ENCODE data around the gene FERD3L. TPM values are rescaled to one million over a fixed set of nuclear protein-coding genes. Genes with fewer than 3 reads are reported as not detected.

The FERD3L gene
- total RNA-seq, 1 experiment from 2014 or later, result not detected

DNA sequence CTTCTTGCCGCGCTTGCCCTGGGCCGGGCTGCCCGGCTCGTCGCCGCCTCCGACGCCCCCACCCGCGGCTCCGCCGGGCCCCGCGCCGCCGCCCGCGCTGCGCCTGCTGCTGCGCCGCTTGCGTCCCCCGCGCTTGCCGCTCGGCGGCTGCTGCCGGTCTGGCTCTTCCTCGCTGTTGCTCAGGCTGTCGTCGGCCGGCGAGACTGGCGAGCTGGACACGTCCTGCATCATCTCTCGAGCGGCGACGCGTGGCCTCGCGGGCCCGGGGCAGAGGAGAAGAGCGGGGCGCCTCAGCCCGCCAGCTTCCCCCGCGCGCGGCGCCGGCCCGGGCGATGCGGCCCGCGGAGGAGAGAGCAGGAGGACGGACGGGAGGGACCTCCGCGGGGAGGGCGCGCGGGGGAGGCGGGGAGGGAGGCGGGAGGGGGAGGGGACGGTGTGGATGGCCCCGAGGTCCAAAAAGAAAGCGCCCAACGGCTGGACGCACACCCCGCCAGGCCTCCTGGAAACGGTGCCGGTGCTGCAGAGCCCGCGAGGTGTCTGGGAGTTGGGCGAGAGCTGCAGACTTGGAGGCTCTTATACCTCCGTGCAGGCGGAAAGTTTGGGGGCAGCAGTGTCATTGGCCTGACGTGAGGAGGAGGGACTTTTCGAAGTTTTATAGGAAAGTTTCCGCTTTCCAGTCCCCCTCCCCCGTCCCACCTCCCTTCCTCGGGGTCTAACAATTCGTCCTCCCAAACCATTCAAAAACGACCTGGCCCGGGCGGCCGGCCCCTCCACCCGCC is 27.9 kb downstream of the FERD3L start, which contains the start of gene TWIST1:
TSS of gene TWIST1 (minus strand) at position 546 of the 779 bp plus-strand sequence. CDS start at position 231, 315 bp downstream.
- no peak for DNase-seq (ENCODE audit: low spot score)

DNA sequence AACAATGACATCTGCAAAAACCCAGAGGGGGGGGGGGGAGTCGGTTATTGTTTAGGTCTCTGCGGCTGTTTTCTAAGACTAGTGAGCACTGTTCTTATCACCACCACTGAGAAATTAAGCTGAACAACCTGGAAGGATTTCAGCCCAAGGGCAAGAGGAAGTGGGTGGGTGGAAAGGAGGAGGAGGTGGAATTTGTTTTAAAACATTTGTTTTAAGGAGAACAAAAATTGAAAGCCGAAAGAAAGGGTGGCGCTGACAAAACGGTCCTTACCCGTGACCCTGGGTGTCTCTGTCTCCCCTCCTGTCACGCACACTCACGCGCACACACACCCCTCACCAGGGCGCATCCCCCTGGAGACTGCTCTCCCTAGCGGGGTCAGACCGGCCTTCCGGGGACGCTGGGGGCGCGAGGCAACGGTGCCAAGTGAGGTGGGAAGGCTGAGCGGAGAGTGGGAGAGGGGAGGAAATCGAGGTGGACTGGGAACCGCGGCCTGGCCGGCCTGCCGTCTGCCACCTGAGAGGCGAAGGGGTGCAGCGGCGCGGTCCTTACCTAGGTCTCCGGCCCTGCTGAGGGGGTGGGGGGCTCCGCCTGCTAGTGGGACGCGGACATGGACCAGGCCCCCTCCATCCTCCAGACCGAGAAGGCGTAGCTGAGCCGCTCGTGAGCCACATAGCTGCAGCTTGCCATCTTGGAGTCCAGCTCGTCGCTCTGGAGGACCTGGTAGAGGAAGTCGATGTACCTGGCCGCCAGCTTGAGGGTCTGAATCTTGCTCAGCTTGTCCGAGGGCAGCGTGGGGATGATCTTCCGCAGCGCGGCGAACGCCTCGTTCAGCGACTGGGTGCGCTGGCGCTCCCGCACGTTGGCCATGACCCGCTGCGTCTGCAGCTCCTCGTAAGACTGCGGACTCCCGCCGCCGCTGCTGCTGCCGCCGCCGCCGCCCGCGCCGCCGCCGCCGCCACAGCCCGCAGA is 28.8 kb downstream of the FERD3L start:
- no peak for DNase-seq (ENCODE audit: low spot score)

DNA sequence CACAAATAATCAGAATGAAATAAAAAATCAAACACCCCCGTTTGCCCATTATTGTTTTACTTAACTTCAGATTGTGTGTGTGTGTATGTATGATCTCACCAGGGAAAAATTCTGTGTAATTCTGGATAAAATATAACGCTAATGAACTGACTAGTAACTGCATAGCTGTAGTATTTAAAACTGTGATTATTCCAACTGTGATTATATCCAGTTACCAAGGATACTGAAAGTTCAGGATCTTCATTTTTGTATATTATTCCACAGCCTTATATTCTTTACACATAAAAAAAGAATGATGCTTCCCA is 30.7 kb downstream of the FERD3L start:
- no peak for DNase-seq (ENCODE audit: low spot score)

DNA sequence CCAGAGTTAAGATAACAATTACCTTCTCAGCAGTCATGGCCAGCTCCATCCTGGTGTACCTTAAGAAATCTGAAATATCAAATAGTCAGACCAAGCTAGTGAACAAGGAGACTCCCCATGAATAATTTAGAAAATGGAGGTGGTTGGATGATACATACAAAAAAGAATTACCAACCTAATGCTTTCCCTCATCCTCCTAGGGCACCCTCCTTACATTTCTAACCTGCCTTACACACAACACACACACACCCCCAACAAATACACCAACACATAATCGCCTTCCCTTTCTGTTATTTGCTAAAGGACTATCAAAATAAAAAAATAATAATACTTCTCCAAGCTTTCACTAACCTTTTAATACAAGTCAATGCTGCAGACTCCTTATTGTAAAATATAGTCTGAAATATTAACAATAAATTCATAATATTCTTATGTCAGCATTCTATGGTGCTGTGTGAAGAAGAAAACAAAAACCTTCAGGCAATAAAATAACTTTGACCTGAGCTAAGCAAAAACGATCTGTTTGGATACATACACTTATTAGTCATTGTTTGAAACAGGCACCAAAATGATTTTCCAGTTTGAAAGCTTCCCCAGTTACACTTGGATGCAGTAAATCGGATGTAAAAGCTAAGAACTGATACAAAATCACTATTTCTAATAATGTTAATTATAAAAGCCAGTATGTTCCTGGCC is 31.2 kb downstream of the FERD3L start:
- no peak for DNase-seq (ENCODE audit: low spot score)

DNA sequence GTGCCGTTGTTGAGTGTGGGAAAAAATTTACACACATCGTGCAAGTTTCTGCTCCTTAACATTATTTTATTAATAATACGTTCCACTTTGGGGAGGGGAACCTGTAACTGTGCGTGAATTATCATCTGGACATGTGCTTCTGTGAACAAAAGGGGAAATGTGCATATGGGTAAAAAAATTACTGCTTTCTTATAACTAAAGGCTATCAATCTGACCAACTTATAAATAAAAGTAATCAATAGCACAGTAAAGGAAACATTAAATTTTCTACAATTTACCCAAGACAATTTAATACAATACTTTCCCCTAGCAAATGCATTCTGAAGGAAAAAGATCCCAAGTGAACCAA is 32.2 kb downstream of the FERD3L start:
- DNase-seq (ENCODE audit: low spot score), result no peak

DNA sequence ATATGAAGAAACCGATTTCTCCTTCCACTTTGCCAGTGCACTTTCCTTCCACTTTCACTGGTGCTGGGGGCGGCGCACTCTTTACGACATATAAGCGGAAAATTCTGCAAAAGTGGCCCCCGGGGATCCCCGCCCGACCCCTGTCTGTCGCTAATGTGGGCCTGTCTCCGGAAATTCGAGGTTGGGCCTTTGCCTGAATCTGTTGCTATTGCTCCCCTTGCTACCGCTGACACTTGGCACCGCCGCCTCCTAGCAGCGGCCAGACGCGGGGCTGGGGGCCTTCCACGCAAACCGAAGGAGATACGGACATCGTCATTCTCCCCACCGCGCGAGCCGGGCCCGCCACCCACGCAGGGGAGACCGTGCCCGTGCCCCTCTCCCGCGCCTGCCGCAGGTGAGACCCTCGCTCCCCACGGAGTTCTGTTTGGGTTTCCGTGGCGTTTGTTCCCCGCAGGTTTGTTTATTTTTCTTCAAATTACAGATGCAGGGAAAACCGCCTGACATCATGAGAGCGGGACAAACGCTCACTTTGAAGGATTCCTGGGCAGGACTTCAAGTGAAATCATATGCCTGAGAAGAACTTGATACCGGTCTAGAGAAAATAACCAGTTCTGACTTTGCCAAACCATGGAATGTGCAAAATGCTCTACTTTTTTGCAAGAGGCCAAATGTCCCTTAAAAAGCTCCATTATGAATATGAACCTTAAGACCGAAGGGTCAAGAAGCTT is 32.8 kb downstream of the FERD3L start:
- no peak for DNase-seq (ENCODE audit: low spot score)

DNA sequence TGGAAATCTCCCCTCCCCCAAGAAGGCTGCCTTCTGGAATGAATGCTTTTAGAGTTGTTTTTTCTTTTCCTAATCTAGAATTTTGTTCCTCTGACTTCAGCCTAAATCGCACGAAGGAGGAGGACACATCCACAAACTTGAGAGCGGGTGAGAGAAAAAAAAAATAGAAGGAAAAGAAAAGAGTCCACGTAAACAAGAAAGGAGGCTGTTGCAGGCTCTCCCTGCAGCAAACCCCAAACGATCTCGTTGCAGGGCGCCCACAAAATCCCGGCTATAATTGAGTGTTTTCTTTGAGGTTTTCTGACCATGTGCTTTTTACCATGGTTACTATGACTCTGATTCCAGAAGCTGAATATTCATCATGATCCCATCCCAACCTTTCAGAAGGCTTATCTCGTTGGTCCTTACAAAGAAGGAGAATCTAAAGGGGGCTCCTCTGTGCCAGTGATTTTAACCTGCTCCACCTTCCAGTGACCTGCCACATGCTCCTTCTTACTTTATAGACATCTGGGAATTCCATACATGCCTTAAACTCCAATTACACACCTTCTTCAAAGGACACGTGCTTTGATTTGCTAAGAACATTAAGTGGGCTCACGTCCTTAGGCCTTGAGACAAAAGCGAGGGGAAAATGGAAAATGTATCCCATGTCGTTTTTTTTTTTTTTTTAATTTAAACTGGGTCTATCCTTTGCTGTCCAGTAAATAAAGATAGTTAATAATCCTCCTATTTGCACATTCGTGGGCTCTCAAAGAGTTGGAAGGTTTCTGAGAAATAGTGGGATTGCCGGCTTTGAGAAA is 33.5 kb downstream of the FERD3L start:
- DNase-seq (ENCODE audit: low spot score), result no peak

DNA sequence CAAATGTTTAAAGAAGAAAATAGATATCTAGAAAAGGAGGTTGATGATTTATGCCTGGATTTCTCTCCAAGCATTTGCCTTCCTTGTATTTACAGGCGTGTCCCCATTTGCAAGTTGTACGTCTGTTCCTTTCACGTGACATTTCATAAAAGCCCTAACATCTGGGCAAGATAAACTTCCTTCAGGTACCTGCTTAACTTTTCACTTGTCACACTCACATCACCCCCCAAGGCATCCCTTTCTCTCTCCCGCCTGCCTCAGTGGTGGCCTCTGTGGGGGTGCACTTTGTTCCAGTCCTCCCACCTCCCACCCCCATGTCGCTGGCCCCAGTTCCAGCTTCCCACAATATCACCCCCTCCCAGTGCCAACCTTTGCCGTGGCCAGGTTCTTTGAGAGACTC is 34.4 kb downstream of the FERD3L start:
- no peak for DNase-seq (ENCODE audit: low spot score)

DNA sequence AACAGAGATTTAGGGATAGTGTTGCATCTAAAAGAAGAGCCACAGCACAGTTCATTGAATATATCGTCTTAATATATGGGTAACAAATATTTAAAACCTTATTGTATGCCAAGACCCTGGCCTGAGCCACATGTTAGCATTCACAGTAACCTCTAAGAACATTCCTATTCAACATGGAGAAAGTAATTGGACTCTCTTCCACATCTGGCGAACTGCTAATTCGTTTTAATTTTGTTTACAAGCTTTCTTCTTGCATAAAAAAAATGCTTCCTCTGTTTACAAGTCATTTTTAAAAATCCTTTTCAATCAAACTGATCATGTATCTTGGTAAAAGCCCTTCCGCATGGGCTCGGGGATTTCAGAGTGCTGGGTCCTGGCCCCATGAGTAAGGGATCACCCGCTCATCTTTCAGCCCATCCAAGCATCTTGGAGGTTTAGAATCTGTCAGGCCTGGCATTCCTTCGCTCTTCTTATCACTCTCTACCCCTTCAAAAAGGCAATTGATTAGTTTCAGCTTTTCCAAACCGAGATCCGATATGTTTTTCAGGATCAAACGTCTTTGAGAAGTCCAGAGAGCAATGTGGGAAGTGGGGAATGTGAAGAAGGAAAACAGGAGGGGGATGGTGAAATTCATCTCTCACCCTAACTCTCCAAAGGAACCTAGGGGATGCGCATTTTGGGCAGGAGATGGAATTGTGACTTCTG is 35.0 kb downstream of the FERD3L start:
- no peak for DNase-seq (ENCODE audit: low spot score)

DNA sequence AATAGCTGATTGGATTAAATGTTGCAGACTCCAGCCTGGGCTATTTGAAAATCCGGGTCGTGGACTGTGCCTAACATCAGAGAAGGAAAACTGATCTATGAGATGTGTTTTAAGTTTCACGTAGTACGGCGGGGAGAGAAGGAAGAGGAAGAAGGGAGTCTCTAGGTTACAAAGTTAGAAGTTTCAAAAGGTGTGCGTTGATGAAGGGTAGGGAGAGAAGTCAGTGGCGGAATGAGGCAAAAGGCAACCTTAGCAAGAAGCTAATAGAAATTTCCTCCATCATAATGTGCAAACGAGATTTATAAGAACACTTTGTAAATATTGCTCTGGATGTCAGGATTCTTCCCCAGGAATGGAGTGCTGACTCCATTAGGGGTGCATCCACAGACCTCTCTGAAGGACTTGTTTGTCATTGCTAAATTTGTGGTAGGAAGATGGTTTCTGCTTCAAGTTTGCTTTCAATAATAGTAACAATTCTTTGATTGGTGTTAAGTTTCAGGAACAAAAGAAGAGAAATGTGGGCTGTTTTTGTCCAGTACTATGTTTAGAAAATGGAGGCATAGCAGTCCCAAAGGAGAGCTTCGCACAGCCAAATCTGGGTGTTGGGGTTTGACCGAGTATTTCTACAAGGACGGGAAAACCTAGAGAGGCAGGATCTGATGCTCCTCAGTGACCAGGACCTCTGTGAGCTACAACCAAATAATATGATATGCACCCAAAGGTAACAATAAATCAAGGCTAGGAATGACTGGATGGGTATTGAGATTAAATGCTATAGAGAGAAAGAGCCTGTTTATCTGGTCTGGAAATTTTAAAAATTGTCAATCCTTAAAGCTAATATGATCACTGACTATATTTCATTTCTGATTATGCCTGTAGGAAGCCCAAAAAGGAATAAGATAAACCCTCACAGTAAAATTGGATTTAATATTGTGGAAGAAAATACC is 35.9 kb downstream of the FERD3L start:
- DNase-seq (ENCODE audit: low spot score), result no peak

DNA sequence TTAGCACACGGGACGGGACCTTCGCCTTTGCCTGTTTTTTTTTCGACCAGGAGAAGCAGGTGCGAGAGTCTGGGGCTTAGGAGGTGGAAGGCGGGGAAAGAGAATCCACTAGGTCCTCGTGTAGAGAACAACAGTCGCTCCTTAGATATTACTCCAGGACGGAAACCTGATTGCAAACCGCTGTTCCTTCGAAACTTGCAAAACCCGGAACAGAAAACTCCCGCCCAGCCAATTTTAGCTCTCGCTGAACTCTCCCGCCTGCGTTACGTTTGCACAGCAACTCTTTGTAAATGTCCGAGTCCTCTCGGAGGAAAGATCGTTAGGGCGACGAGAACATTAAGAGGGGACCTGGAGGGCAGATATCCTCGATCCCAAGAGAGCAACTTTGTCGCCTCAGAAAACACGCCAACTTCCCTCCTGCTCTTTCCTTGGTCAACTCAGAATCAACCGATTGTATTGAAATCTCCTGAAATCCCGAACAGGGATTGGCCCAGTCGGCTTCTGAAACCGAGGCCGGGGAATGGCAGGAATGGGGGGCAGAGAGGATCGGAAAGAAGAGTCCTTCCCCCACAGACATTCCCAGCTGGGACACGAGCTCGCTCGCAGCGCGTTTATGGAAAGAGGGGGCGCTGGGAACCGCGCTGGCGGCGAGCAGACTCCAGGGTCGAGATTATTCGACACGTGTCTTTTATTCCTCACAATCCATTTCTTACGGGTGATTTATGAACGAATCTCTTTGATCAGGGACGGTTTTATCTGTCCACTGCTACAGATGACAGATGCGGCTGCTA is 37.7 kb downstream of the FERD3L start:
- DNase-seq (ENCODE audit: low spot score), result no peak

DNA sequence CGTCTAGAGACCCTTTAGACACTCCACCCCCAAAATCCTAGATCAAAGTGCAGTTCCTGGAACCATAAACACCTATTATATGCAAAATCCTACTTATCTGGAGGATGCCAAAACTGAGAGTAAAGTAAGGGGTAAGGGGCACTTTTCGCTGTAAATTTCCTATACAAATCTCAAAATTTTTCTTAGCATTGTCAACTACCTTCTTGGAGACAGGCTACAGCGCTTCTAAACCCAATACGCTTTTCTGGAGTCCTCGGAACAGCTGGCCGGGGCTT is 38.2 kb downstream of the FERD3L start:
- DNase-seq (ENCODE audit: low spot score), result no peak

DNA sequence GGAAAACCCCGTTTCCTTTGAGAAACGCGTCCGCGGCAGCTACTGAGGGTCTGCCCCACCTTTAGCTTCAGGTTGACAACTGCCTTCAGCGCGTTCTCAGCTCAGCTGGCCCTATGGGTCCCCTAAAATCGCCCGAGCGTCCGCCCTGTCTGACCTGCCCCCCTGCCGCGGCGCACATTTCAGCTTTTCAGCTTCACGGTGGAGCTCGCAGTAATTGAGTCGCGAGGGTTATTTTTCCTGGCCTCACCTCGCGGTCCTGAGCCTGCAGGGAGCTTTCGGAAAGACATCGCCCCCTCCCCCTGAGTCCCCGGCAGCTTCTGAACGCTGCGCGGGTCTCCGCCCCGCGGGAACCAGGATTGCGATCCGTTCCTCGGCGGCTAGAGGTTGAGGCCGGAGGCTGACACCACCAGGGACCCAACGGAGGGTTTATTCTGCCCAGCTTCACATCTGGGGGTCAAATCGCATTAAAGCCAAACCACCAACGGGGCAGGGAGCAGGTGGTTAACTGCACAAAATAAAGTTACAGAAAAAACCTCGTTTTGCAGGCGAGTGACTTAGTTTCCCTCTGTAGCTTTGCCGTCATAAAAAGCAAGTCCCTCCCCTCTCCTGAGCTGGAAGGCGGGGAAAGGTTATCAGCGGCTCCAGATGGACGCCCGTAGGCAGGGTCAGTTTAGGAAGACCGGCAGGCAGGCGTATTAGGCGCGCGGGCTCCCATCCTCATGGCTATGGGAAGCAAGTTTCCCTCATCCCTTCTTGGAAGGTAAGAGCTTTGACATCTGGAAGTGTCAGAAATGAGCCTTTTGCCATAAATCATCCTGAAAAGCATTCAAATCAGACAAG is 38.8 kb downstream of the FERD3L start:
- DNase-seq (ENCODE audit: low spot score), result no peak

DNA sequence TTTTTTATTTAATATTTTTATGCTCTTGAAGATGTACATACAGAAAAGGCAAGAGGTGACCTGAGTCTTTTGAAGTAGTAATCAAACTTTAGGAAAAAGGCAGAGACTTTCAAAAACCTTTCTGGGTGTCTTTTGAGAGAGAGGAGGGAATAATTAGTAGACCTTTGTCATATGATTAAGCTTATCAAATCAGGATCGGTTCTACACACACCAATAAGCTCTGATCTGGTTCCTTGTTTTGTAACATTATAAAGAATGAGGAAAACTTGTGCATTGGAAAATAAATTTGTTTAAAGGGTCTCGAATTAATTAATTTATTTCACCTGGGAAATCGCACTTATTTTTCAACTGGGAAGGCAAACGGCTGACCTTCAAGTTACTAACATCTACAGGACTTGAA is 39.7 kb downstream of the FERD3L start:
- no peak for DNase-seq (ENCODE audit: low spot score)

DNA sequence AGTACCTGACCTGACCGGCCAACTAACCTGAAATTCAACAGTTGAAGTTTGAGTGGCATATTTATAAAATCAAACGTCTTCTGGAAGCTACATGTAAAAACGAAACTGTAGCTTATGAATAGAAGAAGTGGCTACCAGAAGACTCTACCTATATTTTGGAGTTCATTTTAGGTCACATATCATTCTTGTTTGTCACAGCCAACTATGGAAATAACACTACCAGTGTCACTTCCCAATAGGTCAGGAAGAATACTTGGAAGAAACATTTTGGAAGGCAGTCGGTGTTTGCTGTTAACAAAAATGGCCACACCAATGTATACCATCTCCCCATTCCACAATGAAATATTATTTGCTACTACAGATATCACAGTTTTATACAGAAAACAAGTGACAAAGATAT is 40.4 kb downstream of the FERD3L start:
- DNase-seq (ENCODE audit: low spot score), result no peak

DNA sequence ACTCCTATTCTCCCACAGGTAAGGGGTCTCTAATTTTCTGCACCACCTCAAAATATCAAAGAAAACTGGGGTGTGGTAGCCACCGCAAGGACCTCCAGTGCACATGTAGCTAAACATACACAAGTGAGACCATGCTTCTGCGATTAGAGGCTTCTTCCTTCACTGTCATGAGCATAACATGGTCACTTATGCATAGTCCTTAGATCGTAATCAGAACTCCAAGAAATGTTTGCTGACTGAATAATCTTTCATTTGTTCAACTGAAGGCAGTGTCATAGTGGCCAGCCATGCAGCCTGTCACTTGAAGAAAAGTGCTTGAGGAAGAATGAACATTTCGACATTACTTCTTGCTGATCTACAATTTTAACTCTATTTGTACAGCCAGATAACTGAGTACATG is 42.3 kb downstream of the FERD3L start:
- no peak for DNase-seq (ENCODE audit: low spot score)

DNA sequence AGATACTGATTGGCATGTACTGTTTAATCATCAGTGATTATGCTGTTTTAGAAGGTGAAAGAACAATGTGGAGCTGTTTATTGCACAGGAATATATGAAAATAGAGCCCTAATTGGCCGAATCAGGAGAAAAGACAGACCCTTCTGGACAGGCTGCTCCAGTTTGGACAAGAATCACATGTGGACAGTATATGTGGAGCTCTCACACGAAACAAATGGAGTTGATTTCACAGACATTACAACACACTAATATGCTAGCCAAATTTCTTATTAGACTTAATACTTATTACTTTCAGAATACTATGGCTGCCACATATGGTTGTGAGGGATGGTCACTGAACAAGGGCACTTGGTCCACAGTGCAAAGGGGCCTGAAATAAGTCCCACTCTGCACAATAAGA is 43.3 kb downstream of the FERD3L start:
- DNase-seq (ENCODE audit: low spot score), result no peak

Data from HT-29 (cell line).